T-cell (primary cell): ENCODE measurements around the gene PDIA3. TPM values are rescaled to one million over a fixed set of nuclear protein-coding genes. Genes with fewer than 3 reads are reported as not detected.

Experiments used
- ATAC-seq, 4 experiments: fragments of 200-7000 bp in 3 of 4; fragments of 150-1000 bp in 1 of 4; cut with Tn5 transposase; replicated peaks in 1 of 4; 1 replicate in 3 of 4; 2 replicates in 1 of 4; pipeline ENCODE4 v1.10.0; 2021; ENCODE audit warnings: moderate library complexity in 3 of 4, mild to moderate bottlenecking in 2 of 4, moderate number of reproducible peaks in 1 of 4
- CTCF ChIA-PET, 2 donors: fragments of 300-600 bp; sonication (Branson Sonifier 250); formaldehyde crosslinking; loops; one replicate each; lab custom pipeline; 2022; ENCODE audit warnings: antibody characterized with exemption in 2 of 2; lab: Charles Lee
- POLR2A ChIA-PET, 2 donors: fragments of 300-600 bp; sonication (Branson Sonifier 250); formaldehyde crosslinking; loops; one replicate each; lab custom pipeline; 2022; ENCODE audit warnings: antibody characterized with exemption in 2 of 2; lab: Charles Lee
- DNase-seq, 35 experiments: peaks; one replicate each; pipeline versions ENCODE4 v3.0.0 to v3.0.0-alpha.2; 2013 to 2023
- H3K27ac ChIP-seq: one replicate; pipeline ENCODE4 v1.5.1; 2013; ENCODE audit warnings: low read length
- H3K27me3 ChIP-seq, 2 experiments: replicated peaks in 1 of 2; 1 replicate in 1 of 2; 2 replicates in 1 of 2; pipeline versions ENCODE4 v1.6.1 to v1.7.0; 2013; ENCODE audit warnings: low read length in 1 of 2, mixed read lengths in 1 of 2; ENCODE audit not compliant: control insufficient read depth in 2 of 2, insufficient read depth in 2 of 2; ENCODE audit errors: extremely low read depth in 1 of 2
- H3K36me3 ChIP-seq, 2 donors: 1 replicate in 1 of 2; 2 replicates in 1 of 2; pipeline versions ENCODE4 v1.6.1 to v1.7.0; 2013; ENCODE audit warnings: low read length in 1 of 2; ENCODE audit not compliant: control insufficient read depth in 2 of 2, insufficient read depth in 1 of 2; ENCODE audit errors: extremely low read depth in 1 of 2
- H3K4me1 ChIP-seq, 2 experiments: 1 replicate in 1 of 2; 2 replicates in 1 of 2; pipeline versions ENCODE4 v1.6.1 to v1.7.0; 2013; ENCODE audit warnings: low read length in 2 of 2, mixed read lengths in 1 of 2; ENCODE audit not compliant: insufficient read depth in 2 of 2, control insufficient read depth in 1 of 2; ENCODE audit errors: extremely low read depth in 1 of 2
- H3K4me3 ChIP-seq, 2 donors: 1 replicate in 1 of 2; 2 replicates in 1 of 2; pipeline versions ENCODE4 v1.5.1 to v1.7.0; 2013; ENCODE audit warnings: mild to moderate bottlenecking in 2 of 2, low read length in 1 of 2, moderate library complexity in 1 of 2; ENCODE audit not compliant: control insufficient read depth in 1 of 2; ENCODE audit errors: extremely low read depth in 1 of 2
- H3K9me3 ChIP-seq: 2 replicates; pipeline ENCODE4 v1.7.0; 2013
- H3K27ac Mint-ChIP-seq, 2 donors: one replicate each; pipeline ENCODE4 v1.8.0; 2020 to 2021; ENCODE audit warnings: mild to moderate bottlenecking in 2 of 2, mixed read lengths in 2 of 2
- H3K27me3 Mint-ChIP-seq, 2 donors: one replicate each; pipeline ENCODE4 v1.8.0; 2021 to 2022; ENCODE audit warnings: mixed read lengths in 2 of 2
- H3K36me3 Mint-ChIP-seq: one replicate; pipeline ENCODE4 v1.8.0; 2021; ENCODE audit warnings: mixed read lengths
- H3K4me1 Mint-ChIP-seq, 3 donors: one replicate each; pipeline ENCODE4 v1.8.0; 2020 to 2022; ENCODE audit warnings: mixed read lengths in 3 of 3, mild to moderate bottlenecking in 1 of 3
- H3K4me3 Mint-ChIP-seq, 3 donors: one replicate each; pipeline ENCODE4 v1.8.0; 2020 to 2022; ENCODE audit warnings: mild to moderate bottlenecking in 3 of 3, mixed read lengths in 3 of 3, moderate library complexity in 3 of 3
- H3K9me3 Mint-ChIP-seq, 3 donors: one replicate each; pipeline ENCODE4 v1.8.0; 2020 to 2022; ENCODE audit warnings: mixed read lengths in 3 of 3
- WGBS: methylation state at CpG from one replicate; pipeline ENCODE4 v1.1.5; 2013; ENCODE audit warnings: missing lambda C conversion rate; ENCODE audit not compliant: insufficient coverage; 5-methylcytosine and 5-hydroxymethylcytosine counted together
- total RNA-seq, 35 experiments: library from RNA in 6 of 35; stranded (reverse) in 6 of 35; fragments of 120-200 nt in 1 of 35; gene quantifications; one replicate each; pipeline versions ENCODE4 v1.2.1 to v1.2.4 and lab custom pipeline; 2013 to 2026

The PDIA3 gene
- total RNA-seq, 5 donors from 2014 or later (not counting 1 experiment from before 2014, with no cell fraction given), result 151 to 231 (median 190) TPM

DNA sequence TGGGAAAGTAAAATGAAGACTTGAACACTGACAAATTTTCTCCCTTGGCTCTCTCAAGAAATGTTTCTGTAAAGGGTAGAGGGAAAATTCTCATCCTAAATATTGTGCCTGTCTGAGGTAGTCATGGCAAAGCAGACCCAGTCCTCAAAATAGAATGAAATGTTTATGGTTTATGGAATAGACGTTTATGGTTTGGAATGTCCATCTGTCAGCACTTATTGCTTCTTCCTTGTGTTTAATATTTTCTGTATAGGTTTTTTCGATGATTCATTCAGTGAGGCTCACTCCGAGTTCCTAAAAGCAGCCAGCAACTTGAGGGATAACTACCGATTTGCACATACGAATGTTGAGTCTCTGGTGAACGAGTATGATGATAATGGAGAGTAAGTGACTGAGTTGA lies 16.6 kb downstream of the PDIA3 start:
- no peaks in the 10 kb centered on the region for H3K9me3 Mint-ChIP-seq
- H3K27ac Mint-ChIP-seq, result peak overlapping the region in 1 of 2 donors; percentile 31
- no peak overlapping the region for H3K27ac ChIP-seq
- H3K4me3 ChIP-seq, result no peak overlapping the region
- POLR2A ChIA-PET, result no interaction called here
- no peaks in the 10 kb centered on the region for H3K4me1 ChIP-seq
- WGBS, result 93% methylated on average over 4 of the region's 6 CpGs
- ATAC-seq (no peak), DNase-seq (no peak)
- H3K27me3 Mint-ChIP-seq, result no peaks in the 10 kb centered on the region
- no peak overlapping the region for H3K4me3 Mint-ChIP-seq
- CTCF ChIA-PET, result no interaction called here
- H3K9me3 ChIP-seq, result no peaks in the 10 kb centered on the region
- H3K27me3 ChIP-seq, result no peaks in the 10 kb centered on the region
- peaks cover 0 to 7% (median 3%) of the 10 kb centered on the region in 3 donors for H3K4me1 Mint-ChIP-seq
- H3K36me3 Mint-ChIP-seq, result peaks cover 45% of the 10 kb centered on the region
- peaks cover 5 to 93% of the 10 kb centered on the region in 2 donors for H3K36me3 ChIP-seq

DNA sequence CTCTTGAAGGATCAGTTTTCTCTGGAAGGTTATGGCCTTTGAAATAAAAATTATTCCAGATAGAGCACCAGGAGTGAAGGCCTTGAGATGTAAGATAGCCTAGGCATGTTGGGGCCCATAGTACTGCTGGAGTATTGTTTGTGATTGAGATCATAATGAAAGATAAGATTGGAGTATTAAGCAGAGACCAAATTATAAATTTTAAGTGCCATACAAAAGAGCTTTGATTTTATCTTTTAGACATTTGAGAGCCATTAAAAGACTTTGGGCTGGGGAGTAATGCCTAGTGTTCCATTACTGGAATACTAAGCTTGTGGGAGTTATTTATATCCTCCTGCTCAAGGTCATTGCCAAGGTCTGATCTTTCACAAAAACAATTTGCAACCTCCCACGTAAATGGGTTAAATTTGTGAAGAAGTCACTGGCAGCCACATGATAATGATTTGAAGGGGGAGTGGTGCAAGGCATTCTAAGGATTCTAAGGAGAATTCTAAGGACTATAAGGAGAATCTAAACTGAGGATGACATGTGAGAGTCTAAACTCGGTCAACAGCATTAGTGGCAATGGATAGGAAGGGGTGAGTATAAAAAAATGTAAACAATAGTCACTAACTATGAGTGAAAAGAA lies 17.7 kb downstream of the PDIA3 start:
- POLR2A ChIA-PET, result no interaction called here
- Histone ChIP-seq H3K9me3 (no peaks in the 10 kb centered on the region), H3K4me1 (no peaks in the 10 kb centered on the region), H3K36me3 (peaks cover 5 to 93% of the 10 kb centered on the region in 2 donors), H3K27ac (no peak overlapping the region), H3K4me3 (no peak overlapping the region), H3K27me3 (no peaks in the 10 kb centered on the region)
- H3K4me1 Mint-ChIP-seq, result peaks cover 0 to 7% (median 3%) of the 10 kb centered on the region in 3 donors
- H3K36me3 Mint-ChIP-seq, result peaks cover 54% of the 10 kb centered on the region
- H3K9me3 Mint-ChIP-seq, result no peaks in the 10 kb centered on the region
- H3K27ac Mint-ChIP-seq, result no peak overlapping the region
- H3K4me3 Mint-ChIP-seq, result no peak overlapping the region
- no peak for DNase-seq
- no peak for ATAC-seq
- CTCF ChIA-PET, result interaction anchor here in 1 of 2 donors (1.6 kb wide), 1 partner anchor 13 kb away, joined by 3 read pairs; the partner anchor contains the start of gene ELL3
- H3K27me3 Mint-ChIP-seq, result no peaks in the 10 kb centered on the region
- WGBS, result no CpG with 5 or more reads among the region's 2 CpGs

DNA sequence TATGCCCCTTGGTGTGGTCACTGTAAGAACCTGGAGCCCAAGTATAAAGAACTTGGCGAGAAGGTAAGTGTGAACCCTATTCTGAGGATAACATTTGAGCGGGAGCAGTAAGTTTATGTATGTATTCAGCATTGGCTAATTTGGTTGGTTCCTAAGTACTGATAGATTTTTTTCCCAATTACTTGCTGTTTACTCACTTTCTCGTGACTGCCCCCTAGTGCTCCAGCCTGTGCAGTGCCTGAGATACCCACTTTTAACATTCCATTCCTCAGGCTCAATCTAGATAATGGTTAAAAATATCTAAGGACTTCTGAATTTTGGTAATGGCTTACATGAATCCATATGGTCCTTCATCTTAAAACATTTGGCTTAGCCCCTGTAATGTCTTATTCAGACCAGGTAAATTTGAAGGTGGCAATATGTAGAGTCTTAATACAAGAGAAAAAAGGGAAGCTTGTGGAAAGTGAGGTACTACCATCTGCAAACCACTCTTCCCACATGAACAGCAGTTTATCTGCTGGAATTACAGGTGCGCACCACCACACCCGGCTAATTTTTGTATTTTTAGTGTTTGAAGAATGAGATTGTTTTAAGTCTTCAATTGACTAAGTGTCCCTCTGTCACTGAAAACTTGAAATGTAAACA lies 23.5 kb downstream of the PDIA3 start:
- Mint-ChIP-seq H3K27me3 (no peaks in the 10 kb centered on the region), H3K27ac (no peak overlapping the region), H3K4me1 (peaks cover 0 to 5% (median 4%) of the 10 kb centered on the region in 3 donors), H3K9me3 (no peaks in the 10 kb centered on the region), H3K4me3 (no peak overlapping the region), H3K36me3 (peaks cover 46% of the 10 kb centered on the region)
- H3K9me3 ChIP-seq, result no peaks in the 10 kb centered on the region
- whole genome bisulfite sequencing, result no CpG with 5 or more reads among the region's 5 CpGs
- no peaks in the 10 kb centered on the region for H3K4me1 ChIP-seq
- no peaks in the 10 kb centered on the region for H3K27me3 ChIP-seq
- peaks cover 4 to 82% of the 10 kb centered on the region in 2 donors for H3K36me3 ChIP-seq
- ATAC-seq (peak; percentile 72 to 81 (median 78)), DNase-seq (peak in 29 of 35 experiments; percentile 15 to 78 (median 53))
- H3K27ac ChIP-seq, result no peak overlapping the region
- CTCF ChIA-PET, result interaction anchor here in 1 of 2 donors (0.8 kb wide), 1 partner anchor 13 kb away, joined by 6 read pairs; no protein-coding TSS in a partner anchor
- POLR2A ChIA-PET, result interaction anchor here in 1 of 2 donors (0.5 kb wide), 1 partner anchor 23 kb away, joined by 5 read pairs; no protein-coding TSS in a partner anchor
- H3K4me3 ChIP-seq, result no peak overlapping the region

DNA sequence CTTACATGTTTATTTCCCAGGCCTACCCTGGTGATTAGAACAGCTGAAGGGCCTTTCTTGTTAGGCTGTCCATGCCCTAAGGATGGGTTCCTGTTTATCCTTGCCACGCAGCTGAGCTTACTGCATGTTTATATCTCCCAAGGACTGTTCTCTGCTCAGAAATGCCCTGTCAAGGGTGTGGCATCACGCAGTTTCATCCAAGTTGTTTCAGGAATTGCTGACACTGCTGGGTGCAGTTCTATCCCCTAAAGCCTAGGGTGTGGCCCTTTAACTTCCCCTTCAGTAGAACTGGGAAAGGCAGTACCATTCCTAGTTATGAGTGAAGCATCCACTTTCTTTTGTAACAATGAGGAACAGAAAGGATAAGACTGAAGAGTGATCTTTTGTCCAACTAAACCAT lies 25.6 kb downstream of the PDIA3 start:
- H3K36me3 ChIP-seq, result peaks cover 0 to 60% of the 10 kb centered on the region in 2 donors
- no peak overlapping the region for H3K27ac ChIP-seq
- H3K27me3 Mint-ChIP-seq, result no peaks in the 10 kb centered on the region
- no peak for ATAC-seq
- H3K27me3 ChIP-seq, result no peaks in the 10 kb centered on the region
- no peak overlapping the region for H3K4me3 Mint-ChIP-seq
- H3K9me3 Mint-ChIP-seq, result no peaks in the 10 kb centered on the region
- peaks cover 0 to 11% of the 10 kb centered on the region in 2 experiments for H3K4me1 ChIP-seq
- ChIA-PET CTCF (no interaction called here), POLR2A (no interaction called here)
- peak overlapping the region; percentile 34 to 59 for H3K27ac Mint-ChIP-seq
- H3K4me1 Mint-ChIP-seq, result peaks cover 6 to 13% (median 9%) of the 10 kb centered on the region in 3 donors
- H3K9me3 ChIP-seq, result no peaks in the 10 kb centered on the region
- no peak for DNase-seq
- 91% methylated on average over 1 of the region's 2 CpGs for WGBS
- H3K36me3 Mint-ChIP-seq, result peaks cover 32% of the 10 kb centered on the region
- H3K4me3 ChIP-seq, result no peak overlapping the region

DNA sequence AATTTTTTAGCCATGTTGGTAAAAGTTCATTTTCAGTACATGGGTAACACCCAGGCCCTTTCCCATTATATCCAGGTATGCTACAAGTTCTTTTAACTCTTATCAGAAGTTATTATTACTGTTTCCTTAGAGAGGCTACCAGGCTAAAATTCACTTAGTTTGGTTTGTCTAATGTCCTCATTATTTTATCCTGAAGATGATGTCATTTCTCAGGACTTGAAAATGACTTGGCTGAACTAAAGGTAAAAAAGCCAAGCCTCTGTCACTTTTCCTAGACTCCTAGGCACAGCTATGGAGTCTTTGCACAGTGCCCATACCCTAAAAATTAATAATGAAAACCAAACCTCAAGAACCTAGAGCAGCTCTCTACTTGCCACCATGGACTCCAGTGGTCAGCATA lies 26.4 kb downstream of the PDIA3 start:
- peaks cover 0 to 54% of the 10 kb centered on the region in 2 donors for H3K36me3 ChIP-seq
- H3K27me3 ChIP-seq, result no peaks in the 10 kb centered on the region
- no peak overlapping the region for H3K4me3 ChIP-seq
- H3K27me3 Mint-ChIP-seq, result no peaks in the 10 kb centered on the region
- ChIA-PET POLR2A (no interaction called here), CTCF (no interaction called here)
- H3K4me1 Mint-ChIP-seq, result peaks cover 12 to 20% (median 13%) of the 10 kb centered on the region in 3 donors
- H3K27ac Mint-ChIP-seq, result no peak overlapping the region
- no peaks in the 10 kb centered on the region for H3K9me3 Mint-ChIP-seq
- no peak overlapping the region for H3K27ac ChIP-seq
- no peak for ATAC-seq
- DNase-seq, result no peak
- no peaks in the 10 kb centered on the region for H3K9me3 ChIP-seq
- H3K36me3 Mint-ChIP-seq, result peaks cover 32% of the 10 kb centered on the region
- peaks cover 3 to 14% of the 10 kb centered on the region in 2 experiments for H3K4me1 ChIP-seq
- no peak overlapping the region for H3K4me3 Mint-ChIP-seq

DNA sequence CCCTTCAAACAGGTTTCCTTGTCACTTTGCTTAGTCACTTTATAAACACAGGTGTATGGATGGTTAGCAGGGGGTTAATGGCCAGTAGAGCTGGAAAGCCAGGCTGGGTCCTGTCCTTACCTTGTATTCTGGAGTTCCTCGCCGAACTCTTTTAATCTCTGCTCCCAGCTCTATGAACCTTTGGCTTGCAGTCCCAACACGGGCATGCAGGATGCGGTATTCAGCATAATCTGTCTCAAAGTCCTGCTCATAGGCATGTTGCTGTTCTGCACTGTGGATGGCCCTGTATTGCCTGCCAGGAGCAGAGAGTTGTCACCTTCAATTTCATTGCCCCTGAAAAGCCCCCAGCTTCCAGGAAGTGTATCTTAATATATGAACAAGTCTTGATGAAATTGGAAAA lies 27.8 kb downstream of the PDIA3 start:
- Histone ChIP-seq H3K4me3 (no peak overlapping the region), H3K27ac (no peak overlapping the region), H3K9me3 (no peaks in the 10 kb centered on the region), H3K27me3 (no peaks in the 10 kb centered on the region), H3K36me3 (peaks cover 0 to 40% of the 10 kb centered on the region in 2 donors), H3K4me1 (peaks cover 3 to 22% of the 10 kb centered on the region in 2 experiments)
- Mint-ChIP-seq H3K9me3 (no peaks in the 10 kb centered on the region), H3K4me1 (peaks cover 16 to 26% (median 21%) of the 10 kb centered on the region in 3 donors), H3K4me3 (no peak overlapping the region), H3K27ac (peak overlapping the region; percentile 30 to 37), H3K36me3 (peaks cover 23% of the 10 kb centered on the region), H3K27me3 (no peaks in the 10 kb centered on the region)
- DNase-seq (no peak), ATAC-seq (no peak)
- ChIA-PET POLR2A (no interaction called here), CTCF (no interaction called here)
- 93% methylated on average over 3 of the region's 4 CpGs for WGBS
